ENCODE results near the gene SCN5A.

SCN5A gene

GRCh38 chr3:38647217-38647970 lies 2.1 kb downstream of the SCN5A start:
- DNase-seq (ENCODE audit: low read depth in 3 of 3): no peak

- DNase-seq (ENCODE audit: low read depth in 3 of 3): no peak
These were observed 2.9 kb downstream of the SCN5A start for GRCh38 chr3:38646630-38647029.

GRCh38 chr3:38646062-38646461 lies 3.4 kb downstream of the SCN5A start:
- no peak for DNase-seq (ENCODE audit: low read depth in 3 of 3)

GRCh38 chr3:38645601-38646000 lies 3.9 kb downstream of the SCN5A start:
- no peak for DNase-seq (ENCODE audit: low read depth in 3 of 3)

GRCh38 chr3:38645076-38645475 lies 4.4 kb downstream of the SCN5A start:
- DNase-seq (ENCODE audit: low read depth in 3 of 3): no peak

GRCh38 chr3:38644662-38645053 lies 4.8 kb downstream of the SCN5A start:
- DNase-seq (ENCODE audit: low read depth in 3 of 3): no peak

GRCh38 chr3:38644016-38644661 lies 5.3 kb downstream of the SCN5A start:
- no peak for DNase-seq (ENCODE audit: low read depth in 3 of 3)

GRCh38 chr3:38643592-38643991 lies 5.9 kb downstream of the SCN5A start:
- DNase-seq (ENCODE audit: low read depth in 3 of 3): no peak

- no peak for DNase-seq (ENCODE audit: low read depth in 3 of 3)
These were observed 6.4 kb downstream of the SCN5A start for GRCh38 chr3:38643090-38643489.

- no peak for DNase-seq (ENCODE audit: low read depth in 3 of 3)
These were observed 7.9 kb downstream of the SCN5A start for GRCh38 chr3:38641461-38642110.

- no peak for DNase-seq (ENCODE audit: low read depth in 3 of 3)
These were observed 8.6 kb downstream of the SCN5A start for GRCh38 chr3:38640661-38641452.

- no peak for DNase-seq (ENCODE audit: low read depth in 3 of 3)
These were observed 11.1 kb downstream of the SCN5A start for GRCh38 chr3:38638354-38638753.

- no peak for DNase-seq (ENCODE audit: low read depth in 3 of 3)
These were observed 11.6 kb downstream of the SCN5A start for GRCh38 chr3:38637906-38638305.

GRCh38 chr3:38636881-38637280 lies 12.6 kb downstream of the SCN5A start:
- no peak for DNase-seq (ENCODE audit: low read depth in 3 of 3)

- no peak for DNase-seq (ENCODE audit: low read depth in 3 of 3)
These were observed 13.0 kb downstream of the SCN5A start for GRCh38 chr3:38636464-38636863.

GRCh38 chr3:38634111-38634510 lies 15.4 kb downstream of the SCN5A start:
- no peak for DNase-seq (ENCODE audit: low read depth in 3 of 3)

GRCh38 chr3:38632989-38633388 lies 16.5 kb downstream of the SCN5A start:
- no peak for DNase-seq (ENCODE audit: low read depth in 3 of 3)

GRCh38 chr3:38630606-38631005 lies 18.9 kb downstream of the SCN5A start:
- no peak for DNase-seq (ENCODE audit: low read depth in 3 of 3)

- DNase-seq (ENCODE audit: low read depth in 3 of 3): no peak
These were observed 19.4 kb downstream of the SCN5A start for GRCh38 chr3:38630070-38630469.

GRCh38 chr3:38628835-38629234 lies 20.7 kb downstream of the SCN5A start:
- DNase-seq (ENCODE audit: low read depth in 3 of 3): no peak

- no peak for DNase-seq (ENCODE audit: low read depth in 3 of 3)
These were observed 21.5 kb downstream of the SCN5A start for GRCh38 chr3:38627956-38628355.

- DNase-seq (ENCODE audit: low read depth in 3 of 3): no peak
These were observed 23.3 kb downstream of the SCN5A start for GRCh38 chr3:38626171-38626570.

Data from stimulated activated CD4-positive, alpha-beta T cell treated with anti-CD3 and anti-CD28 coated beads, TNF-alpha, amount 100 ng/mL, for 48 hours (primary cell).